ELF-1 (cell line): ENCODE measurements around the gene EXOC3L1.

ENCODE experiments used
- DNase-seq: peaks from one replicate; pipeline ENCODE4 v3.0.0-alpha.2; 2016; ENCODE audit warnings: low read depth, low spot score

The EXOC3L1 gene

GRCh38 chr16:67163164-67163998 is 26.6 kb downstream of the EXOC3L1 start:
- DNase-seq = peak; percentile 77

GRCh38 chr16:67162506-67163163 is 27.3 kb downstream of the EXOC3L1 start:
- DNase-seq = peak; percentile 67

GRCh38 chr16:67161595-67162058 is 28.3 kb downstream of the EXOC3L1 start:
- DNase-seq = no peak

GRCh38 chr16:67158637-67159600 is 31.0 kb downstream of the EXOC3L1 start:
- DNase-seq = no peak

GRCh38 chr16:67157892-67158635 is 31.9 kb downstream of the EXOC3L1 start:
- DNase-seq = no peak

GRCh38 chr16:67157106-67157748 is 32.7 kb downstream of the EXOC3L1 start:
- no peak for DNase-seq

GRCh38 chr16:67156143-67156844 is 33.6 kb downstream of the EXOC3L1 start:
- no peak for DNase-seq

GRCh38 chr16:67155295-67156142 is 34.4 kb downstream of the EXOC3L1 start:
- peak; percentile 90 for DNase-seq

GRCh38 chr16:67154578-67155294 is 35.2 kb downstream of the EXOC3L1 start:
- no peak for DNase-seq

- peak; percentile 23 for DNase-seq
Observed at GRCh38 chr16:67151431-67152097, 38.4 kb downstream of the EXOC3L1 start.

GRCh38 chr16:67150833-67151396 is 39.0 kb downstream of the EXOC3L1 start, which contains the start of gene B3GNT9:
TSS of gene B3GNT9 (minus strand) at chr16:67150998. CDS start at chr16:67150485, 513 bp downstream.
- peak; percentile 60 for DNase-seq

GRCh38 chr16:67150047-67150832 is 39.7 kb downstream of the EXOC3L1 start:
- DNase-seq = peak; percentile 83

- no peak for DNase-seq
Observed at GRCh38 chr16:67149276-67150046, 40.5 kb downstream of the EXOC3L1 start.

- no peak for DNase-seq
Observed at GRCh38 chr16:67148656-67149275, 41.2 kb downstream of the EXOC3L1 start.

GRCh38 chr16:67148221-67148620 is 41.7 kb downstream of the EXOC3L1 start:
- DNase-seq = no peak
